Heart left ventricle (tissue), 13 donors: ENCODE data around the gene UQCR11.

Experiments used
- POLR2A ChIP-seq, 2 donors: fragments of 450-650 bp; IDR thresholded peaks; one replicate each; pipeline ENCODE4 v1.6.1; 2017; ENCODE audit warnings: antibody characterized with exemption in 2 of 2, mild to moderate bottlenecking in 2 of 2, moderate library complexity in 2 of 2
- TF ChIP-seq, protein P1 (sequence below), 12 donors: fragments of 200-600 bp; sonication (generic) in 4 of 12; IDR thresholded peaks; one replicate each; pipeline versions ENCODE4 v1.5.0 to v1.8.0; 2018 to 2022; ENCODE audit warnings: antibody characterized with exemption in 12 of 12, mild to moderate bottlenecking in 5 of 12
- donor health status: ischemic (EF 13 %, LVEDD 7.1; RV severe dilation, severe dysfunction).
- donor health status: DM: no; HTN: yes; CAD: no.
- donor health status: DM: no; HTN: no; CAD: no.
- donor health status: ischemic (EF 25% LVEDD 6.9; RV normal size, moderate dysfunction).
- donor health status: ischemic (EF 25% LVEDD 5.7; RV mildly dilated, moderate dysfunction).
- donor health status: ischemic (EF 35%, LVEDD 5.7; RV mildly dilated, moderate dysfunction).
- donor health status: nonischemic (EF 11% LVEDD 7.7; RV severe dilation, severe dysfunction).
- donor health status: DM: yes; HTN: yes; CAD: no.
- donor health status: PGD.
- donor health status: ischemic (EF 29% LVEDD 5.4; RV normal size, mild dysfunction).
- donor health status: nonischemic (EF 23%, LVEDD 6.1; RV moderate dilation, normal function).

DNA sequence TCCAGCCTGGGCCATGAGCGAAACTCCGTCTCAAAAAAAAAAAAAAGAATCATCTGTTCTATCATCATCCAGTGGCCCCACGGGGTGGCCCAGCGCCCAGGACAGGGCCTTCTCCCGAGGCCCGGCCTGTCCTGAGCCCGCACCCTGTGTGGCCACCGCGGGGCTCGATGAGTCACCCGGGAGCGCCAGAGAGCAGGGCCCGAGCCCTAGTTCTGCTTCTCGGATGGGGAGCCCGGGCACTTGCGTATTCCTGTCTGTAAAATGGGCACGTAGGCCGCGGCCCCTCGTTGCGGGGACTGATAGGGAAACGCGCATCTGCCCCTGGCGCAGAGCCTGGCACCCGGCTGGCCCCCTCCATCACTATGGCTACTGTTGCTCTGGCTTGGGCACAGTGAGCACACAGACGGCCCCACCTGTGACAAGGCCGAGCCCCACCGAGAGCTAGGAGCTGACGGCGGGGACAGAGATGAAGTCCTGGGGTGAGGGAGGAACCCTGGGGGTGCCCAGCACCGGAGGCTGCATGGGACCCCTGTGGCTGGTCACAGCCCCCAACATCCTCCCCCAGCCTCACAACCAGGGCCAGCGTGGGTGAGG lies 21.3 kb upstream of the UQCR11 start:
- TF ChIP-seq, protein P1, sequence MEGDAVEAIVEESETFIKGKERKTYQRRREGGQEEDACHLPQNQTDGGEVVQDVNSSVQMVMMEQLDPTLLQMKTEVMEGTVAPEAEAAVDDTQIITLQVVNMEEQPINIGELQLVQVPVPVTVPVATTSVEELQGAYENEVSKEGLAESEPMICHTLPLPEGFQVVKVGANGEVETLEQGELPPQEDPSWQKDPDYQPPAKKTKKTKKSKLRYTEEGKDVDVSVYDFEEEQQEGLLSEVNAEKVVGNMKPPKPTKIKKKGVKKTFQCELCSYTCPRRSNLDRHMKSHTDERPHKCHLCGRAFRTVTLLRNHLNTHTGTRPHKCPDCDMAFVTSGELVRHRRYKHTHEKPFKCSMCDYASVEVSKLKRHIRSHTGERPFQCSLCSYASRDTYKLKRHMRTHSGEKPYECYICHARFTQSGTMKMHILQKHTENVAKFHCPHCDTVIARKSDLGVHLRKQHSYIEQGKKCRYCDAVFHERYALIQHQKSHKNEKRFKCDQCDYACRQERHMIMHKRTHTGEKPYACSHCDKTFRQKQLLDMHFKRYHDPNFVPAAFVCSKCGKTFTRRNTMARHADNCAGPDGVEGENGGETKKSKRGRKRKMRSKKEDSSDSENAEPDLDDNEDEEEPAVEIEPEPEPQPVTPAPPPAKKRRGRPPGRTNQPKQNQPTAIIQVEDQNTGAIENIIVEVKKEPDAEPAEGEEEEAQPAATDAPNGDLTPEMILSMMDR (IDR thresholded peaks at IDR 0.05) = no peak
- no peak for TF ChIP-seq POLR2A (IDR thresholded peaks at IDR 0.05)
